HG03558 (cell line): ENCODE results near the gene MYO15A.

ENCODE experiments used
- ATAC-seq: cut with Tn5 transposase; IDR thresholded peaks from one replicate; pipeline ENCODE4 v1.9.1; 2021; ENCODE audit warnings: moderate number of reproducible peaks; ENCODE audit not compliant: unreplicated experiment; ENCODE audit errors: extremely low read depth

Gene MYO15A, protein sequence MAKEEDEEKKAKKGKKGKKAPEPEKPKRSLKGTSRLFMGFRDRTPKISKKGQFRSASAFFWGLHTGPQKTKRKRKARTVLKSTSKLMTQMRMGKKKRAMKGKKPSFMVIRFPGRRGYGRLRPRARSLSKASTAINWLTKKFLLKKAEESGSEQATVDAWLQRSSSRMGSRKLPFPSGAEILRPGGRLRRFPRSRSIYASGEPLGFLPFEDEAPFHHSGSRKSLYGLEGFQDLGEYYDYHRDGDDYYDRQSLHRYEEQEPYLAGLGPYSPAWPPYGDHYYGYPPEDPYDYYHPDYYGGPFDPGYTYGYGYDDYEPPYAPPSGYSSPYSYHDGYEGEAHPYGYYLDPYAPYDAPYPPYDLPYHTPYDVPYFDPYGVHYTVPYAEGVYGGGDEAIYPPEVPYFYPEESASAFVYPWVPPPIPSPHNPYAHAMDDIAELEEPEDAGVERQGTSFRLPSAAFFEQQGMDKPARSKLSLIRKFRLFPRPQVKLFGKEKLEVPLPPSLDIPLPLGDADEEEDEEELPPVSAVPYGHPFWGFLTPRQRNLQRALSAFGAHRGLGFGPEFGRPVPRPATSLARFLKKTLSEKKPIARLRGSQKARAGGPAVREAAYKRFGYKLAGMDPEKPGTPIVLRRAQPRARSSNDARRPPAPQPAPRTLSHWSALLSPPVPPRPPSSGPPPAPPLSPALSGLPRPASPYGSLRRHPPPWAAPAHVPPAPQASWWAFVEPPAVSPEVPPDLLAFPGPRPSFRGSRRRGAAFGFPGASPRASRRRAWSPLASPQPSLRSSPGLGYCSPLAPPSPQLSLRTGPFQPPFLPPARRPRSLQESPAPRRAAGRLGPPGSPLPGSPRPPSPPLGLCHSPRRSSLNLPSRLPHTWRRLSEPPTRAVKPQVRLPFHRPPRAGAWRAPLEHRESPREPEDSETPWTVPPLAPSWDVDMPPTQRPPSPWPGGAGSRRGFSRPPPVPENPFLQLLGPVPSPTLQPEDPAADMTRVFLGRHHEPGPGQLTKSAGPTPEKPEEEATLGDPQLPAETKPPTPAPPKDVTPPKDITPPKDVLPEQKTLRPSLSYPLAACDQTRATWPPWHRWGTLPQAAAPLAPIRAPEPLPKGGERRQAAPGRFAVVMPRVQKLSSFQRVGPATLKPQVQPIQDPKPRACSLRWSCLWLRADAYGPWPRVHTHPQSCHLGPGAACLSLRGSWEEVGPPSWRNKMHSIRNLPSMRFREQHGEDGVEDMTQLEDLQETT (N-terminal part only)

DNA sequence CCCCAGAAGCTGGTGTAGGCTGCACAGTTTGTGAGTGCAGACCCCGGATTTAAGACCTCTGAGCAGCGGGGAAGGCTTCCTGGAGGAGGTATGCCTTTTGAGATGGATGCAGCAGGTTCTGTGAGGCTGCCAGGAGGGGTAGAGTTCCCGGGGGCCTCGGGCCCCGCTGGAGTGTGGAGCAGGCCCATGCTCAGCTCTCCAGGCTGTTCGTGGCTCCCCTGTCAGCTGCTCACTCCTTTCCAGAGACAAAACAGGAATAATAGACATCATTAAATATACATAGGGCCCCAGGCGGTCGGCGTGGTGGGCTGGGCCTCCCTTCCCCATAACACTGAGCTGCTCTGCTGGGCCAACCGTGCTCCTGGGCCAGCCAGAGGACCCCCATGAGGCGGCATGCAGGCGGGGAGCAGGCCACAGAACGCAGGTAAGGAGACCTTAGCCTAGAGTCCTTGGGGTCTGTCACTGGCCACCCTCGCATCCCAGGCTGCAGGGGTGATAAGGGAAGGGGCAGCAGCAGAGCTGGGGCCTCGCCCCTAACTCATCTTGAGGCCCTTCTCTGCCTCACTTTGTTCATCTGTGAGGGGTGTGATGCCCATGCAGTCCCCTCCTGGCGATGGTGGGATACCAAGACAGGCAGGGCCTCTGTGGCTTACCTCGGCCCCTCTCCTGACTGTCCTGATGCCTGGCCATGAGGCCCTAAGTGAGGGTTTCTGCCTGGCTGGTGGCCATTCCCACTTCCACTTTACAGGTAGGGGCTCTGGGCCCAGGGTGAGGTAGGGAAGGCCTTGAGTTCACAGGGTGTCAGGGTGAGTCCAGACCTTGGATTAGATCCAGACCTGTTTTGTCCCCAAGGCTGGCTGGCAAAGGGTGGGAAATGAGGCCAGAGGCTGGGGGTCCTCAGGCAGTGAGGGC, at the start of gene MYO15A:
Gene MYO15A, plus strand, starts transcription at position 356 of the 912 bp plus-strand sequence. CDS start 10,045 bp downstream, outside the sequence.
- ATAC-seq = no peak

DNA sequence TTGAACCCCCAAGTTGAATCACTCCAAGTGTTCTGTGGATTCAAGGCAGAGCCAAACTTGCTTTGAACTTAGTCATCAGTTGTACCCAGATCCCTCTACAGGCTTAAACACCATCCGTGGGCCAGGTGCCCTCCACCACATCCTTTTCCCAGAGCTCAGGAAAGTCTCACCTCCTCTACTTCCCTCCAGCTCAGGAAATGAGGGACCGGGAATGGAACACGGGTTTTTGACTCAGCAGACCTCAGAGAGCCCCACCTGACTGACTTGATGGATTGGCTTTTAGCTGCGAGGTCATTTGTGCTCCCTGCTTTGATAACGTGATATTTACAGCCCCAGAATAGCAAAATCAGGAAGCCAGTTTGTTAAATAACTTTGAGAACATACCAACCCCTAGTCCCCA, 49.3 kb upstream of the MYO15A start:
- ATAC-seq = no peak

DNA sequence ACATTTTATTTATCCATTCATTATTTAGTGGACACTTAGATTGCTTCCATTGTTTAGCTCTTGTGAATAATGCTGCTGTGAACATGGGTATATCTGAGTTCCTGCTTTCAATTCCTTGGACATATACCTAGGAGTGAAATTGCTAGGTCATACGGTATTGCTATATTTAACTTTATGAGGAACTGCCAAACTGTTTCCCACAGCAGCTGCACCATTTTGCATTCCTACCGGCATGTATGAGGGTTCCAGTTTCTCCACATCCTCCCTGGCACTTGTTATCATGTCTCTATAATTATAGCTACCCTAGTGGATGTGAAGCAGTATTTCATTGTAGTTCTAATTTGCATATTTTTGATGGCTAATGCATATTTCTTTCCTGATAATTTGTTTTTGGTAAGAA, 44.5 kb upstream of the MYO15A start:
- no peak for ATAC-seq

DNA sequence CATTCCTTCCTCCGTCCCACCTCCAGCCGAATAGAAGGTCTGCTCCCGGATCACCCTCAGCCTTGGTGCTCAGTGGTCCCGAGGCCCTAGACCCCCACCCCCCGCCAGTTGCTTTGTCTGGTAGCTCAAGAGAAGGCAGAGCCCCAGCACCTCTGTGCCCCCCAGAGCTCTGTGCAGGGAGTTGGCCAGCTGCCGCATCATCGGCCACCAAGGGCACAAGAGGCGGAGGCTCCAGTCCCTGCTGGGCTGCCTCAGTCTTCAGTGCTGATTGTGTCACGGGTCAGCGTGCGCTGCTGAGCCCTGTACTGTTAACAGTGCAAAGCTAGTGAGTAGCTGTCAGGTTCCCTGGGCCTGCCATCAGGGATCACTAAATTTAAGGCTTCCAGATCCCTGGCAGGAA, 43.0 kb upstream of the MYO15A start:
- no peak for ATAC-seq

DNA sequence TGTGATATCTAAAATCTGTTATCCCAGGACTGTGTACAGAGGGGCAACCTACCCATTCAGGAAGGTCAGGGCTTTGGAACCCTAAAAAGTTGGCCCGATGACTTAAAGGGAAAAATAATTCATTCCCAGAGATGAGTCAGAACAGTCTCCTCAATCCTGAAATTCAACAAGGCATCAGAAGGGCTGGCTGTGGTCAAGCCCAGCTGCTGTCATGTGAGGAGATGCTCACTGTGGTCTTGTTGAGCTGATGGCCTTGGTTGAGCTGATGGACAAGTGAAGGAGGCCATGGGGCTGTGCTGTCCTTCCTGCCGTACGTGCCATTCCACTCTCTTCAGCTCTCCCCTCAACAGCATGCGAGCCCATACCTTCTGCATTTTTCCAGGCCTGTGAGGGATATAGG, 41.7 kb upstream of the MYO15A start:
- ATAC-seq = no peak

DNA sequence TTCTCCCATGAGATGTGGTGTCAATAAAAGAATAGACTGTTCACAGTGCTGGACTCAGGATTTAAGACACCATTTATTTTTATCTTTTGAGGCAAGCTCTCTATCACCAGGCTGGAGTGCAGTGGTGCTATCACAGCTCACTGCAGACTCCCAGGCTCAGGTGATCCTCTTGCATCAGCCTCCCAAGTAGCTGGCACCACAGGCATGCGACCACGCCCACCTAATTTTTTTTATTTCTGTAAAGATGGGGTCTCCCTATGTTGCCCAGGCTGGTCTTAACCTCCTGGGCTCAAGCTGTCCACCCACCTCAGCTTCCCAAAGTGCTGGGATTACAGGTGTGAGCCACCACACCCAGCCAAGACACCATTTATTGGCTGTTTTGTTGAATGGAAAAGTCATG, 39.5 kb upstream of the MYO15A start:
- ATAC-seq = no peak

DNA sequence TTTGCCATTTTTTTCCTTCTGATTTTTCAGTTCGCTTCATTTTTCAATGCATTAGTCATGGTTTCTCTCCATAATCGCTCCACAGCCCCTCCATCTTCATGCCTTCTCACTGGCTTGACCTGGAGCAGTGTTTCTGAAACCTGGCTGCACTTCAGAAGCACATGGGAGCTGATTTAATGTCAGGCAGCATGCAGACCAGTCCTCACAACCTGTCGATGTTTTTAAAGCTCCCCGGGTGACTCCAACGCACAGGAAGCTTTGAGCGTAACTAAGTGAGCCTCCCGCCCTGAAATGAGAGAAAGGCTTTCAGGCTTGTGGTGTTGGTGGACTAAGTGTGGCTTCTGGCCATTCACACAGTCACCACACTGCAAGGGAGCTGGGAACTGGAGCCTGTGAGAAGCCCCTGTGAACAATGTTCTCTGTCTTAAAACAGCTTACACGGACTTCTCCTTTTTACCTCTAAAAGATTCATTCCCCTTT, 37.7 kb upstream of the MYO15A start:
- no peak for ATAC-seq

DNA sequence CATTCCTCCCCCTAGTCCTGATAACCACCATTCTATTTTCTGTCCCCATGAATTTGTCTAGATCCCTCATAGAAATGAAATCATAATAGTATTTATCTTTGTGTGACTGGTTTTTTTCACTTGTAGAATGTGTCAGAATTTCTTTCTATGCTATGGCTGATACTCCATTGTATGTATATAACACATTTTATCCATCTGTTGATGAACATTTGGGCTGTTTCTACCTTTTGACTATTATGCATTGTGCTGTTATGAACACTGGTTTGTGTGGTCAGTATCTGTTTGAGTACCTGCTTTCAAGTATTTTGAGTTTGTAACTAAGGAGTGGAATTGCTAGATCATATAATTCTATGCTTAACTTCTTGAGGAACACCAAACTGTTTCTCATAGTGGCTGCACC, 36.8 kb upstream of the MYO15A start:
- ATAC-seq = no peak

DNA sequence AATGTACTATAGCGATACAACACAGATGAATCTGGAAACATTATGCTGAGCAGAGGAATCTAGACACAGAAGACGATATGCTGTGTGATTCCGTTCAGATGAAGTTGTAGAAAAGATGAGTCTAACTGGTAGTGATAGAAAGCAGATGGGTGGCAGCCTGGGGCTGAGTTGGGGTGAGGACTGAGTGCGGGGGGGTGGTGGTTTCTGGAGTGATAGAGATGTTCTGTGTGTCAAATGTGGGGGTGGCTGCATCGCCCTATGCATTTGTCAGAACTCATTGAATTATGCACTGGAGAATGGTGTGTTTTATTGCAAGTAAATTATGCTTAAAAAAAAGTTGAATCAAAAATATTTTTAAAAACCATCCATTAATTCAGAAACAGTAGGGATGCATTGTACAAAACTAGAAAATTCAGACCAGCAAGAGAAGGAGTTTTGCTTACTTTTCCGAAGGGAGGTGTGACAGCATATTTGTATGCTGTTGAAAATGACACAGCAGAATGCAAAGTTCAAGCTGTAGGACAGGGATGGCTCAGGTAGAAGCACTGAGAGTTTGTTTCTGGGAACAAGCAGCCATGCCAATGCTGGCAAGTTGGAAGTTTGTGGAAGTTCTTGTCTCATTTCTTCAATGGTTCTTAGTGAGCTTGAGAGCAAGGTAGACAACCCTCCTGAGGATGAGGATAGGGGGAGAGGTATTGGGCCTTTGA, 33.8 kb upstream of the MYO15A start:
- ATAC-seq = no peak

DNA sequence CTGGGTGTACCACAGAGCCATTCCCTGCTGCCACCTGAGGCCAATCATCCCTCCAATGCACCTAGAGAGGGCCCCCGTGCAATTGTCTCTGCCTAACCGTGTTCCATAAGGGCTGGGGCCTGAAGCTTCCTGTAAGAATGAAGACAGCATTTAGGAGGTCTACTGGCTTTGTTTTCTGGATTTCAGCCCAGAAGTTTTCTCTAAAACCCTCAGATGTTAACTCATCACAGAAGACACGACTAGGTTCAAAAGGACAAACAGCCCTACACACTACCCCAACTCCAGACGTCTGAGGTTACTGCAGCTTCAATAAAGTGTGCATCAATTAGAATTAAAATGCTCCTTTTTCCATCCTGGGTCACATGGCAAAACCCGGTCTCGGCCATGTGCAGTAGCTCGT, 31.6 kb upstream of the MYO15A start:
- no peak for ATAC-seq

DNA sequence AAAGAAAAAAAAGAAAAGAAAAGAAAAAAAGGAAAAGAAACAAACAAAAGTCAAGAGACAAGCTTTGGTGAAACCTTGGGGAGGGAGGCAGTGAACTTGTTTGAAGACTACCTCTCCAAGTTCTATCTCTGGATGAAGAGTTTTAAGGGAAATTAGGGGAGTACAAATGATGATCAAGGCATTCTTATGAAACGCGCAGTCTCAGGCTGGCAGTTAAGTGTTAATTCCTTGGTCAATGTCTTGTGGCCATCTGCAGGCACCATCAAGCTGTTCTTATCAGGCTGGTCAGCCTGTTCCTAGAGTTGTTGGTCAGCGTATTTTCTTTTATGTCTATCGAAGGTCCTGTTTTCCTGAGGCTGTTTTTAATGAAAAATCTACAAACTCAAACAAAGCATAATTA, 29.0 kb upstream of the MYO15A start:
- no peak for ATAC-seq

DNA sequence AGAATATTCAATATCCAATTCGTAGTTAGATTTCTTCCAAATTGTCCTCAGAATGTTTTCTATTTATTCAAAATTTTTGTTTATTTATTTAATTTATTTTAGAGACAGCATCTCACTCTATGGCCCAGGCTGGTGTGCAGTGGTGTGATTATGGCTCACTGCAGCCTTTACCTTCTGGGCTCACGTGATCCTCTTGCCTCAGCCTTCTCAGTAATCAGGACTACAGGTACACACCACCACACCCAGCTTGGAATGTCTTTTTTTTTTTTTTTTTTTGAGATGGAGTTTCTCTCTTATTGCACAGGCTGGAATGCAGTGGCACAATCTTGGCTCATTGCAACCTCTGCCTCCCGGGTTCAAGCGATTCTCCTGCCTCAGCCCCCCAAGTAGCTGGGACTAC, 24.3 kb upstream of the MYO15A start:
- no peak for ATAC-seq

DNA sequence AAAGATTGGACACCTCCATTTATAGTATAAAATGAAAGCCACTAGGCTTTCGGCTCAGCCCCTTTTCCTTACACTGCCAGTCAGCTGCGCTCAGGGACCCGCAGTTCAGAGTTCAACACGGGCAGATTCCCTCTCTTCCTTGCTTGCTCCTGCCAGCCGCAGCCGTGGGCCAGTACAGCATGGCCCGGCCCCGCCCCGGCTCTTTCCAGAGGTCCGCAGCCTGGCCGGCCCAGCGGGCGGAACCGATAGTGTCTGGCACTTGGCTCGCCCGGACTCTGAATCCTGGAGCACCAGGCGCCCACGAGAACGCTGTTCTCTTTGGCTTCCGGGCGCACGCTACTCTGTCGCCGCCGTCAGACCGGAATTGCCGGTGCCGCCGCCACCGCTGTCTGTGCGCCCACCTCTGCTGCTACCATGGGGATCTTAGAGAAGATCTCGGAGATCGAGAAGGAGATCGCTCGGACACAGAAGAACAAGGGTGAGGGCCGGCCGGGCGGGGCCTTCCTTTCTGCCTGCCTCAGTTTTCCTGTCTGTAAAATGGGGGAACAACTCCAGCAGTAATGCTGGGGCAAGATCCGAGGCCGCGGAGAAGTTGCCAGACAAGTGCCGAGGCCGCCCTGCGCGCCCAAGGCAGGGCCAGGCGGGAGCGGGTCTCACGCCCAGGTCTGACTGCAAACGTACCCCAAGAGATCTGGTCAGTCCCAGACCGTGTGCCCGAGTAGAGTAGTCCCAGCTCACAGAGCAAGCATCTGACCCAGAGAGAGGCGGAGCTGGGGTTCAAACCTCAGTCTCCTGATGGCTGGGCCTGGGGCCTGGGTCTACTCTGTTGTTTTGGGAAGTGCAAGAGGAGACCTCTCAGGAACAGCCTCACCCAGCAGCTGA, 20.7 kb upstream of the MYO15A start, which contains the start of gene DRG2:
Gene DRG2, plus strand, starts transcription at position 339 of the 882 bp plus-strand sequence. Its CDS starts 76 bp downstream, at position 415.
- ATAC-seq = no peak

DNA sequence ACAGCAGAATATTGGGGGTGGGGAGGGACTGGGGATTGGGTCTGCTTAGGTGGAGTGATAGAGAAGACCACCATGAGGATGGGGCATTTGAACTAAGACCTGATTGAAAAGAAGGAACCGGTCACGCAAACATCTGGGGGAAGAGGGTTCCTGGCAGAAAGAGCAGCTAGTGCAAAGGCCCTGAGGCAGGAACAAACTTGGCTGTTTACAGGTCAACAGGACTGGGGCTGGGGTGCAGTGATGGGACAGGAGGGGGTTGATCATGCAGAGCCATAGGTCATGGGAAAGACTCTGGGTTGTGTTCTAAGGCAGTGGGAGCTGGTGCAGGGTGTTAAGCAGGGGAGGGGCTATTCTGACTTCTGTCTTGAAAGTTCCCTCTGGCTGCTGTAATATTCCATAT, 18.9 kb upstream of the MYO15A start:
- no peak for ATAC-seq

DNA sequence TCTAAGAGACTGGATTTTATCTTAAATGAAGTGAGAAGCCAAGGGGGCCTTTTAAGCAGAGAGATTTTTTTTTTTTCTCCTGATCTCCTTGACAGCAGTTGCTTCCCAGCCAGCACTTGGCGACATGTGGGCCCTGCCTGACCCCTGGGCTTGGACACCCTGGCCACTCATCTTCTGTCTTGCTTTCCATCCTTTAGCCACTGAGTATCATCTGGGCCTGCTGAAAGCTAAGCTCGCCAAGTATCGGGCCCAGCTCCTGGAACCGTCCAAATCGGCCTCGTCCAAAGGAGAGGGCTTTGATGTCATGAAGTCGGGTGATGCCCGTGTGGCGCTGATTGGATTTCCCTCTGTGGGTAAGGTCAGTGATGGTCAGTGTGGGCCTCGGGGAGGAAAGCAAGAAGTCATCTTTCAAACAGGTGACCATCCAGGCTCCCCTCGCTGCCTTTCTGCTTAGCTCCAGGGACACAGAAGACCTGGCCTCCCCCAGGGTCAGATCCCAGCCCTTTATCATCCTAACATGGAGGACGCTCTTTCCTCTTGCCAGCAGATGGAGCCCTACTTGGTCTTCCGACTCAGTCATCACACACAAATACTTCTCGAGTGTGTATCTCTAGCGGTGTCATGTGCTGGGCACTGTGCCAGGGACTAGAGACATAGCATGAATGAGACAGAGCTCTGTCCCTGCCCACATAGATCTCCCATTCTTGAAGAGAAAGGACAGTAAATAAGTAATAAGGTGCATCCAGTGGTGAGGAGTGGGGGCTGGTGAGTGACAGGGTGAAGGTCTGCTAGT, 14.7 kb upstream of the MYO15A start:
- ATAC-seq = no peak

DNA sequence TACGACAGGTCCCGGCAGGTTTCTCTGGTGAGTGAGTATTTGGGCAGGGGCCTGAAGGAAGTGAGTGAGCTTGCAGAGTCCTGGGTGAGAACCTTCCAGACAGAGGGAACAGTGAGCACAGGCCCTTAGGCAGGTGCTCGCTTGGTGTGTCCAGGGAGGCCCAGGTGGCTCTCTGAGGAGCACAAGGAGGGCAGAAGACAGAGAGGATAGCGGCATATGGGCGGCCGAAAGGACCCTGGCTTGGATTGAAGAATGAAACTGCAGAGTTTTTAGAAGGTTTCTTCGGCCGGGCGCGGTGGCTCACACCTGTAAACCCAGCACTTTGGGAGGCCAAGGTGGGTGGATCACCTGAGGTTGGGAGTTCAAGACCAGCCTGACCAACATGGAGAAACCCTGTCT, 14.1 kb upstream of the MYO15A start:
- no peak for ATAC-seq

DNA sequence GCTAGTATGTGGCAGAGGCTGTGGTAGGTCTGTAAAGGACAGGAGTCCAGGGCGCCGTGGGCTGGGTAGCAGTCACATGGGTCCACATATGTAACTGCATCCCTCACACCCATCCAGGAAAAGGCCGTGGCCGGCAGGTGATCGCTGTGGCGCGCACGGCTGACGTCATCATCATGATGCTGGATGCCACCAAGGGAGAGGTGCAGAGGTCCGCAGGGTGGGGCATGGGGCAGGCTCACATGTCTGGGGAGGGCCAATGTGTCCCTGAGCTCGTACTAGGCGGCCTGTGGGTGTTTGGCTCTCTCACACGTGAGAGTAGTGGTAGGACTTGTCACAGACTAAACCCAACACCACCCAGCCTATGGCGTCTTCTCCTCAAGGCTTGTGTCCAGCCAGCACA, 9.0 kb upstream of the MYO15A start:
- ATAC-seq = no peak
